ENCODE results near the gene MYCT1. TPM values are rescaled to one million over a fixed set of nuclear protein-coding genes. Genes with fewer than 3 reads are reported as not detected.

The MYCT1 gene
- total RNA-seq, 1 donor from 2014 or later, result 178 TPM

GRCh38 chr6:152685819-152686218 lies 11.9 kb upstream of the MYCT1 start:
- Mint-ChIP-seq H3K4me1 (ENCODE audit: unreplicated experiment) (peaks cover 6% of the 10 kb centered on the region), H3K9me3 (ENCODE audit: unreplicated experiment) (no peaks in the 10 kb centered on the region), H3K4me3 (ENCODE audit: unreplicated experiment) (no peak overlapping the region), H3K36me3 (ENCODE audit: low read depth, unreplicated experiment) (no peaks in the 10 kb centered on the region), H3K27ac (ENCODE audit: unreplicated experiment) (peak overlapping the region; percentile 42), H3K27me3 (ENCODE audit: unreplicated experiment) (no peaks in the 10 kb centered on the region)
- TF ChIP-seq, protein P1, sequence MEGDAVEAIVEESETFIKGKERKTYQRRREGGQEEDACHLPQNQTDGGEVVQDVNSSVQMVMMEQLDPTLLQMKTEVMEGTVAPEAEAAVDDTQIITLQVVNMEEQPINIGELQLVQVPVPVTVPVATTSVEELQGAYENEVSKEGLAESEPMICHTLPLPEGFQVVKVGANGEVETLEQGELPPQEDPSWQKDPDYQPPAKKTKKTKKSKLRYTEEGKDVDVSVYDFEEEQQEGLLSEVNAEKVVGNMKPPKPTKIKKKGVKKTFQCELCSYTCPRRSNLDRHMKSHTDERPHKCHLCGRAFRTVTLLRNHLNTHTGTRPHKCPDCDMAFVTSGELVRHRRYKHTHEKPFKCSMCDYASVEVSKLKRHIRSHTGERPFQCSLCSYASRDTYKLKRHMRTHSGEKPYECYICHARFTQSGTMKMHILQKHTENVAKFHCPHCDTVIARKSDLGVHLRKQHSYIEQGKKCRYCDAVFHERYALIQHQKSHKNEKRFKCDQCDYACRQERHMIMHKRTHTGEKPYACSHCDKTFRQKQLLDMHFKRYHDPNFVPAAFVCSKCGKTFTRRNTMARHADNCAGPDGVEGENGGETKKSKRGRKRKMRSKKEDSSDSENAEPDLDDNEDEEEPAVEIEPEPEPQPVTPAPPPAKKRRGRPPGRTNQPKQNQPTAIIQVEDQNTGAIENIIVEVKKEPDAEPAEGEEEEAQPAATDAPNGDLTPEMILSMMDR (IDR thresholded peaks at IDR 0.05; ENCODE audit: unreplicated experiment), result no peak
- no peak for DNase-seq (ENCODE audit: low spot score)

- Mint-ChIP-seq H3K9me3 (ENCODE audit: unreplicated experiment) (no peaks in the 10 kb centered on the region), H3K4me1 (ENCODE audit: unreplicated experiment) (peaks cover 32% of the 10 kb centered on the region), H3K27me3 (ENCODE audit: unreplicated experiment) (peaks cover 11% of the 10 kb centered on the region), H3K27ac (ENCODE audit: unreplicated experiment) (peak overlapping the region; percentile 95), H3K4me3 (ENCODE audit: unreplicated experiment) (peak overlapping the region; percentile 18), H3K36me3 (ENCODE audit: low read depth, unreplicated experiment) (peaks cover 14% of the 10 kb centered on the region)
- DNase-seq (ENCODE audit: low spot score), result no peak
- TF ChIP-seq, protein P1 (IDR thresholded peaks at IDR 0.05; ENCODE audit: unreplicated experiment), result no peak
These were observed 2.2 kb upstream of the MYCT1 start for GRCh38 chr6:152695372-152696045.

DNA sequence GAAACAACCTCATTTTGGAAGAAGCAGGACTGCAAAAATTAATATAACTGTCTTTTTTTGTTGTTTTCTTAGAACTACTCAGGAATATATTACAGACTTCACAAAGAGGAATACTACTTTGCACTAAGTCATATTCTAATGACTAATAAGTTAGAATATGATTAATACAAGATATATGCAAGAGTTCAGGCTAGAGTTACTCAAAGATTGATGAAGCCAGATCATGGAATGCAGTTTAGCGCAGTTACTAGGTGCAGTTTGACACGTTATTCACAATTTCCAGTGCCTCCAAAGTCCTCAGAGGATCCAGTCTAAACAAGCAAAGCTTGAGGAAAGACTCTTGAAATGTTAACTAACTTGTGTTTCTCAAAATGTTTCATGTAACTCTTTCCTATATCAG lies 1.2 kb upstream of the MYCT1 start:
- H3K27me3 Mint-ChIP-seq (ENCODE audit: unreplicated experiment), result peaks cover 11% of the 10 kb centered on the region
- TF ChIP-seq, protein P1 (IDR thresholded peaks at IDR 0.05; ENCODE audit: unreplicated experiment), result no peak
- peaks cover 41% of the 10 kb centered on the region for H3K4me1 Mint-ChIP-seq (ENCODE audit: unreplicated experiment)
- no peaks in the 10 kb centered on the region for H3K9me3 Mint-ChIP-seq (ENCODE audit: unreplicated experiment)
- H3K27ac Mint-ChIP-seq (ENCODE audit: unreplicated experiment), result peak overlapping the region; percentile 100
- DNase-seq (ENCODE audit: low spot score), result no peak
- H3K4me3 Mint-ChIP-seq (ENCODE audit: unreplicated experiment), result no peak overlapping the region
- peaks cover 14% of the 10 kb centered on the region for H3K36me3 Mint-ChIP-seq (ENCODE audit: low read depth, unreplicated experiment)

DNA sequence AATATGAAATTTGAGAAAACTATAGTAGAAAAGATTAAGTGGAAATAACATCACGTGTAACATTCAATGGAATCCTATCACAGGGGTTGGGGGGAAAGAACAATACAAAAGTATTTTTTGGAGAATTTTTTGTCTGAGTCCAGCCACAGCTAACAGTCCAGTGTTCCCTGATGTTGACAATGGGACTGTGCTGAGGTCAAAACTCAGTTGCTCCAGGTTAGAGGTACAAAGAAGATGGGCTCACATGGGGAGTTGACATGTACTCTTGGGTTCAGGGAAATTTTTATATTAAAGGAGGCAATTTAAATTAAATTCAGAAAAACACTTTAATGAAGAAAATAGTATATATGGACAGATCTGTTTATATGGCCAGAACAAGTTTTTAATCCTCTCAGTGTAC lies 995 bp downstream of the MYCT1 start:
- H3K4me3 Mint-ChIP-seq (ENCODE audit: unreplicated experiment), result peak overlapping the region; percentile 99
- TF ChIP-seq, protein P1 (IDR thresholded peaks at IDR 0.05; ENCODE audit: unreplicated experiment), result no peak
- no peak for DNase-seq (ENCODE audit: low spot score)

DNA sequence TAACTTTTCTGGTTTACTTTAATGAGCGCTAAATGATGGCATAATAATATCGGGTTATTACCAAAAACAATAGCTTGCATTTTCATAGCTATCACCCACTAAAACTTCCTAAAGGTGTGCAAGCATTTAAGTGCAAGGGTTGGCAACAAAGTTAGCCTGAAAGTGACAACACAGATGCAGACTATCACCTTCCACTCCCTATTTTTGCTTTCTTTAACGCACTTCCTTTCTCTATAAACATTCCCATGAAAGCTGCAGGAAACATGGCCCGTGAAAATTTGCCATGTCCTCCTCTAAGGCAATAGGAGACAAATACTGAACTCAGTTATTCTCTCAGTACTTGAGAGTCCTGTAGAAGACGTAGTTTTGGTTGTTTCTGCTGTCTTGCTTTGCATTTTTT lies 2.7 kb downstream of the MYCT1 start:
- no peak for DNase-seq (ENCODE audit: low spot score)
- TF ChIP-seq, protein P1 (IDR thresholded peaks at IDR 0.05; ENCODE audit: unreplicated experiment), result no peak
- H3K9me3 Mint-ChIP-seq (ENCODE audit: unreplicated experiment), result peaks cover 4% of the 10 kb centered on the region
- H3K4me1 Mint-ChIP-seq (ENCODE audit: unreplicated experiment), result peaks cover 43% of the 10 kb centered on the region
- H3K27ac Mint-ChIP-seq (ENCODE audit: unreplicated experiment), result peak overlapping the region; percentile 97
- peak overlapping the region; percentile 99 for H3K4me3 Mint-ChIP-seq (ENCODE audit: unreplicated experiment)
- H3K27me3 Mint-ChIP-seq (ENCODE audit: unreplicated experiment), result peaks cover 8% of the 10 kb centered on the region
- peaks cover 21% of the 10 kb centered on the region for H3K36me3 Mint-ChIP-seq (ENCODE audit: low read depth, unreplicated experiment)

More for the DNA sequence above, 995 bp downstream of the MYCT1 start:
- Mint-ChIP-seq H3K27ac (ENCODE audit: unreplicated experiment) (peak overlapping the region; percentile 100), H3K27me3 (ENCODE audit: unreplicated experiment) (peaks cover 11% of the 10 kb centered on the region), H3K4me1 (ENCODE audit: unreplicated experiment) (peaks cover 50% of the 10 kb centered on the region), H3K9me3 (ENCODE audit: unreplicated experiment) (no peaks in the 10 kb centered on the region), H3K36me3 (ENCODE audit: low read depth, unreplicated experiment) (peaks cover 17% of the 10 kb centered on the region)
